ENCODE results near the gene LRRC8A. TPM values are rescaled to one million over a fixed set of nuclear protein-coding genes. Genes with fewer than 3 reads are reported as not detected.

The LRRC8A gene
- total and polyA plus RNA-seq, 2 of the 4 experiments (the other 2 are of a cell fraction): 42.8 to 60.9 TPM

- peak overlapping the region; percentile 65 for H3K14ac ChIP-seq (replicated peaks; ENCODE audit: low read depth, low read length)
- peak overlapping the region; percentile 38 to 88; a peak in 3 of 4 replicates for H4K8ac ChIP-seq (ENCODE audit: low read depth in 2 of 2, low read length in 2 of 2)
- H2AFZ ChIP-seq (replicated peaks; ENCODE audit: low read length, poor library complexity): no peak overlapping the region
- H3K18ac ChIP-seq (ENCODE audit: low read depth, low read length): 0 out of 2 replicates have a peak overlapping the region, but pooled peaks have one; percentile 25
- peak overlapping the region; percentile 45 for H2BK120ac ChIP-seq (ENCODE audit: low read depth, low read length)
- in situ Hi-C loops (cut with MboI; ENCODE audit: low sequenced_read_pairs): no loop called here
- dilution Hi-C loops (cut with HindIII; ENCODE audit: low sequenced_read_pairs, unreplicated experiment): no loop called here
- H2AK5ac ChIP-seq (ENCODE audit: low read depth, low read length): peak overlapping the region; percentile 92
- no peak overlapping the region for H3K4me3 ChIP-seq (ENCODE audit: insufficient read depth, low read depth, low read length)
- CTCF ChIA-PET: interaction anchor here (1.1 kb wide), 1 partner anchor 53 kb away, joined by 3 read pairs; no protein-coding TSS in a partner anchor
- H3K27ac ChIP-seq (ENCODE audit: insufficient read depth, low read length): peak overlapping the region; percentile 59; the same call in 1 of the 2 replicates
- H3K4me2 ChIP-seq (ENCODE audit: low read depth, low read length): no peak overlapping the region
- H2AK9ac ChIP-seq (replicated peaks; ENCODE audit: low read depth, low read length, poor library complexity): peak overlapping the region; percentile 80
- peak overlapping the region; percentile 80 for H3K4ac ChIP-seq (ENCODE audit: low read depth, low read length)
- peak overlapping the region; percentile 28; the same call in 1 of the 2 replicates for H4K5ac ChIP-seq (ENCODE audit: low read depth, low read length)
- ATAC-seq (ENCODE audit: low read depth) (0 out of 2 replicates have a peak, but pooled peaks have one; percentile 8), DNase-seq (peak; percentile 64)
- H4K91ac ChIP-seq (ENCODE audit: insufficient read depth, low read depth, low read length): peak overlapping the region; percentile 82
- POLR2A ChIA-PET (ENCODE audit: unreplicated experiment): no interaction called here
- H3K9me3 ChIP-seq (ENCODE audit: control insufficient read depth, insufficient read depth, low read length): no peaks in the 10 kb centered on the region
- no peak overlapping the region for H3K9ac ChIP-seq (ENCODE audit: low read depth, low read length)
- peak overlapping the region; percentile 29; the same call in 1 of the 2 replicates for H2BK20ac ChIP-seq (ENCODE audit: low read depth, low read length)
- BruUV-seq (replicated peaks): TSS peak; percentile 86
- WGBS, 2 experiments (ENCODE audit: extremely low coverage in 2 of 2, insufficient read length in 1 of 2): 65% methylated on average over 20 of the region's 26 CpGs; no CpG with 5 or more reads in 1 of the 2 experiments
- peaks cover 39% of the 10 kb centered on the region for H3K9me1 ChIP-seq (ENCODE audit: insufficient read depth, low read length)
- H4K20me1 ChIP-seq (ENCODE audit: insufficient read depth, low read length): no peaks in the 10 kb centered on the region
- peaks cover 29% of the 10 kb centered on the region for H3K4me1 ChIP-seq (ENCODE audit: control insufficient read depth, insufficient read depth, low read length)
- no peaks in the 10 kb centered on the region for H3K27me3 ChIP-seq (ENCODE audit: control insufficient read depth, insufficient read depth, low read length)
- no peak overlapping the region for H3K56ac ChIP-seq (ENCODE audit: extremely low read depth, insufficient read depth, low read length)
- H3K23ac ChIP-seq (ENCODE audit: low read depth, low read length): peak overlapping the region; percentile 44; the same call in 1 of the 2 replicates
- peak overlapping the region; percentile 91; the same call in 1 of the 3 replicates for H2BK15ac ChIP-seq (ENCODE audit: low read depth, low read length)
- peaks cover 34 to 80% of the 10 kb centered on the region in 2 experiments; a peak in 3 of 4 replicates for H3K79me1 ChIP-seq (ENCODE audit: low read depth in 1 of 2, low read length in 2 of 2)
- peak overlapping the region; percentile 30 for H2BK5ac ChIP-seq (ENCODE audit: low read depth, low read length, poor library complexity, severe bottlenecking)
- intact Hi-C loops (cut with micrococcal nuclease): no loop called here
- TF ChIP-seq RCOR1 (IDR thresholded peaks at IDR 0.05; ENCODE audit: insufficient replicate concordance, low read length) (no peak), MXI1 (IDR thresholded peaks at IDR 0.05; ENCODE audit: borderline replicate concordance, low read depth, low read length) (peak; percentile 44; the same call in 1 of the 2 replicates), FOS (IDR thresholded peaks at IDR 0.05; ENCODE audit: low read depth, low read length) (no peak), SMC3 (IDR thresholded peaks at IDR 0.05; ENCODE audit: low read depth, low read length) (no peak)
- peaks cover 24% of the 10 kb centered on the region for H3K36me3 ChIP-seq (ENCODE audit: control insufficient read depth, insufficient read depth, low read length)
Observed at GRCh38 chr9:128917151-128917849, 35.4 kb downstream of the LRRC8A start.
